Pancreas (tissue), 10 donors: Measurements from ENCODE around the gene ATP6V0C. TPM values are rescaled to one million over a fixed set of nuclear protein-coding genes. Genes with fewer than 3 reads are reported as not detected.

Experiments
- ATAC-seq, 4 donors: fragments of 200-7000 bp; cut with Tn5 transposase; one replicate each; pipeline versions ENCODE4 v1.8.0 to v1.9.1; 2020; ENCODE audit warnings: mild to moderate bottlenecking in 4 of 4, moderate library complexity in 4 of 4
- DNase-seq, 6 donors: peaks; one replicate each; pipeline ENCODE4 v3.0.0-alpha.2; 2020
- FAIRE-seq: peaks from 2 replicates; lab custom pipeline; 2012; peaks lifted over from hg19 to GRCh38; lab: Jason Lieb, UNC
- H3K27ac ChIP-seq, 4 donors: fragments of 200-600 bp; sonication (generic); 1 replicate in 3 of 4; 2 replicates in 1 of 4; pipeline versions ENCODE4 v1.5.0 to v1.8.0; 2020
- H3K27me3 ChIP-seq, 4 donors: fragments of 200-600 bp; one replicate each; pipeline ENCODE4 v1.8.0; 2021
- H3K36me3 ChIP-seq, 3 donors: fragments of 200-600 bp; sonication (generic) in 1 of 3; one replicate each; pipeline versions ENCODE4 v1.5.0 to v1.8.0; 2020 to 2021
- H3K4me1 ChIP-seq, 3 donors: fragments of 200-600 bp; one replicate each; pipeline ENCODE4 v1.8.0; 2021
- H3K4me3 ChIP-seq, 4 donors: fragments of 200-600 bp; sonication (generic) in 2 of 4; one replicate each; pipeline versions ENCODE4 v1.5.0 to v1.8.0; 2020 to 2021
- H3K9me3 ChIP-seq, 4 donors: fragments of 200-600 bp; one replicate each; pipeline ENCODE4 v1.8.0; 2021
- CTCF ChIP-seq, 4 donors: fragments of 200-600 bp; sonication (generic) in 3 of 4; IDR thresholded peaks; one replicate each; pipeline versions ENCODE4 v1.5.0 to v1.8.0; 2021; ENCODE audit warnings: antibody characterized with exemption in 4 of 4
- WGBS, 2 donors: extraction: QIAGEN DNeasy Blood & Tissue Kit; methylation state at CpG; one replicate each; pipeline ENCODE4 v1.1.7; 2013; 5-methylcytosine and 5-hydroxymethylcytosine counted together
- intact Hi-C, 3 donors: fragments of 100-400 bp; cut with DNase I; formaldehyde crosslinking; loops; one replicate each; pipeline versions ENCODE4 v1.11.1 to v1.14.2; 2022
- polyA plus RNA-seq, 2 donors: library from polyadenylated mRNA; stranded (reverse); fragments of 200-250 nt; gene quantifications; one replicate each; pipeline ENCODE4 v1.2.3, GENCODE V29; 2013
- total RNA-seq, 6 donors: library from RNA; stranded (reverse); fragmentation: NEBNext Ultra II Directional in 4 of 6; extraction: Animal tissue kit (Norgen Biotek cat#: 25700) in 4 of 6; gene quantifications; one replicate each; pipeline versions ENCODE4 v1.2.1 to v1.2.4, GENCODE V29; 2021 to 2023
- donor health status: healthy with polysubstance abuse.
- donor health status: DM: no; HTN: no; CAD: no; lungs with moderate emphysema.
- donor health status: DM: no; HTN: no; CAD: no.
- donor health status: control.
- donor health status: control.
- donor health status: Bipolar disorder and iron deficiency.
- donor health status: DM: yes; HTN: yes; CAD: no.
- donor health status: DM: no; HTN: no; CAD: no.
- donor health status: DM: no; HTN: no; CAD: no.
- donor health status: DM: yes; HTN: yes; CAD: no.

Gene ATP6V0C
- total and polyA plus RNA-seq, 8 donors: 39.9 to 124 (median 66.8) TPM

- peak within 1 kb of the TSS; percentile 76 to 85 (median 79) for H3K27ac ChIP-seq
- peak; percentile 81 to 97 (median 92) for DNase-seq
These were observed 38.8 kb upstream of the ATP6V0C start, which contains the start of gene TBC1D24 for GRCh38 chr16:2474877-2475412. Gene TBC1D24, plus strand, starts transcription at chr16:2475127. Its CDS starts 21,022 bp downstream, at chr16:2496149.

GRCh38 chr16:2475413-2476344 is 38.1 kb upstream of the ATP6V0C start:
- no peak for FAIRE-seq
- peak overlapping the region; percentile 74 to 85 (median 78) for H3K27ac ChIP-seq
- H3K4me1 ChIP-seq: peaks cover 16 to 42% (median 28%) of the 10 kb centered on the region in 3 donors

More at GRCh38 chr16:2474877-2475412, 38.8 kb upstream of the ATP6V0C start, which contains the start of gene TBC1D24:
- peak within 1 kb of the TSS; percentile 59 to 92 (median 67) for H3K4me3 ChIP-seq
- 0 to 1% methylated on average over 32 to 77 of the region's 77 CpGs for WGBS, 2 donors
- ATAC-seq (peak; percentile 75 to 88 (median 86)), FAIRE-seq (no peak)
- peaks cover 16 to 36% (median 21%) of the 10 kb centered on the region in 3 donors for H3K4me1 ChIP-seq
- TF ChIP-seq CTCF (IDR thresholded peaks at IDR 0.05): no peak
- no peaks in the 10 kb centered on the region for H3K36me3 ChIP-seq
- H3K27me3 ChIP-seq: peaks cover 0 to 5% (median 0%) of the 10 kb centered on the region in 4 donors
- no peaks in the 10 kb centered on the region for H3K9me3 ChIP-seq
- intact Hi-C loops: no loop called here

GRCh38 chr16:2476345-2476720 is 37.4 kb upstream of the ATP6V0C start:
- FAIRE-seq (no peak), ATAC-seq (no peak), DNase-seq (no peak)
- peaks cover 20 to 44% (median 33%) of the 10 kb centered on the region in 3 donors for H3K4me1 ChIP-seq
- peak overlapping the region in 2 of 4 donors; percentile 70 to 92 for H3K4me3 ChIP-seq
- WGBS, 2 donors: 29 to 30% methylated on average over 9 of the region's 9 CpGs
- H3K36me3 ChIP-seq: no peaks in the 10 kb centered on the region
- intact Hi-C loops: no loop called here
- peaks cover 0 to 5% (median 0%) of the 10 kb centered on the region in 4 donors for H3K27me3 ChIP-seq
- TF ChIP-seq CTCF (IDR thresholded peaks at IDR 0.05): no peak
- H3K9me3 ChIP-seq: no peaks in the 10 kb centered on the region
- peak overlapping the region; percentile 74 to 85 (median 78) for H3K27ac ChIP-seq

More at GRCh38 chr16:2475413-2476344, 38.1 kb upstream of the ATP6V0C start:
- H3K4me3 ChIP-seq: peak overlapping the region; percentile 45 to 92 (median 64)
- 3 to 6% methylated on average over 33 to 55 of the region's 55 CpGs for WGBS, 2 donors
- TF ChIP-seq CTCF (IDR thresholded peaks at IDR 0.05): no peak
- intact Hi-C loops: no loop called here
- ATAC-seq (peak; percentile 38 to 70 (median 62)), DNase-seq (peak; percentile 61 to 89 (median 70))
- H3K9me3 ChIP-seq: no peaks in the 10 kb centered on the region
- H3K36me3 ChIP-seq: no peaks in the 10 kb centered on the region
- H3K27me3 ChIP-seq: peaks cover 0 to 5% (median 0%) of the 10 kb centered on the region in 4 donors

GRCh38 chr16:2476741-2477140 is 37.0 kb upstream of the ATP6V0C start:
- ATAC-seq (peak in 3 of 4 donors; percentile 6 to 31 (median 7)), FAIRE-seq (no peak), DNase-seq (peak in 3 of 6 donors; percentile 44 to 64 (median 56))
- WGBS, 2 donors: 7 to 14% methylated on average over 3 of the region's 3 CpGs
- peaks cover 24 to 44% (median 37%) of the 10 kb centered on the region in 3 donors for H3K4me1 ChIP-seq
- intact Hi-C loops: no loop called here
- H3K36me3 ChIP-seq: no peaks in the 10 kb centered on the region
- peak overlapping the region; percentile 74 to 85 (median 78) for H3K27ac ChIP-seq
- H3K4me3 ChIP-seq: peak overlapping the region in 1 of 4 donors; percentile 92
- no peaks in the 10 kb centered on the region for H3K9me3 ChIP-seq
- no peak for TF ChIP-seq CTCF (IDR thresholded peaks at IDR 0.05)
- H3K27me3 ChIP-seq: peaks cover 0 to 2% (median 0%) of the 10 kb centered on the region in 4 donors
